Activated T-helper 17 cell treated with anti-CD3 and anti-CD28 coated beads, Interleukin-2, amount 50 U/mL, for 72 hours (primary cell): ENCODE results near the gene C5orf15. TPM values are rescaled to one million over a fixed set of nuclear protein-coding genes. Genes with fewer than 3 reads are reported as not detected.

Source experiments
- ATAC-seq: fragments of 150-1000 bp; cut with Tn5 transposase; replicated peaks from 2 replicates; pipeline ENCODE4 v1.10.0; 2021; ENCODE audit warnings: mild to moderate bottlenecking, moderate library complexity
- H3K27ac Mint-ChIP-seq: one replicate; pipeline ENCODE4 v1.8.0; 2022; ENCODE audit warnings: mixed read lengths
- H3K27me3 Mint-ChIP-seq: one replicate; pipeline ENCODE4 v1.8.0; 2022; ENCODE audit warnings: mixed read lengths
- H3K36me3 Mint-ChIP-seq: one replicate; pipeline ENCODE4 v1.8.0; 2022; ENCODE audit warnings: low read depth, mild to moderate bottlenecking, mixed read lengths
- H3K4me1 Mint-ChIP-seq: one replicate; pipeline ENCODE4 v1.8.0; 2022; ENCODE audit warnings: mixed read lengths
- H3K4me3 Mint-ChIP-seq: one replicate; pipeline ENCODE4 v1.8.0; 2022; ENCODE audit warnings: mild to moderate bottlenecking, mixed read lengths
- H3K9me3 Mint-ChIP-seq: one replicate; pipeline ENCODE4 v1.8.0; 2022; ENCODE audit warnings: mixed read lengths
- total RNA-seq, 2 donors: library from RNA; stranded (reverse); gene quantifications; one replicate each; pipeline ENCODE4 v1.2.3, GENCODE V29; 2022

Gene C5orf15
- total RNA-seq, 2 donors from 2014 or later, result 17.9 to 36.8 TPM

GRCh38 chr5:133998807-133999206 is 30.4 kb upstream of the C5orf15 start:
- ATAC-seq, result no peak
- Mint-ChIP-seq H3K9me3 (no peaks in the 10 kb centered on the region), H3K4me3 (no peak overlapping the region), H3K27me3 (no peaks in the 10 kb centered on the region), H3K4me1 (peaks cover 47% of the 10 kb centered on the region), H3K27ac (no peak overlapping the region), H3K36me3 (peaks cover 66% of the 10 kb centered on the region)

DNA sequence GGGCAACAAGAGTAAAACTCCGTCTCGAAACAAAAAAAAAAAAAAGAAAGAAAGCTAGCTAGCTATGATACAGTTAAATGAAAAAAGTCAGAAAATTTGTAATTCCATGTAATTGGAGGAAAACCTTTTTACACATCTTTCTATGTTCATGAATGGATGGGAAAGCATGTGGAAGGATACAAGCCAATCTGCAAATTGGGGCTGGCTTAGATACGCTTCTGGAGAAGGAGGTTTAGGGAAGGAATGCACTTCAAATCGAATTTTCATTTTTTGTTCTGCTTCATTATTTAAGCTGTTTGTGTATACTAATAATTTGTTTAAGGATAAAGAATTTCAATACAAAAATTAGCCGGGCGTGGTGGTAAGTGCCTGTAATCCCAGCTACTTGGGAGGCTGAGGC is 29.6 kb upstream of the C5orf15 start:
- H3K4me1 Mint-ChIP-seq, result peaks cover 50% of the 10 kb centered on the region
- no peaks in the 10 kb centered on the region for H3K27me3 Mint-ChIP-seq
- H3K36me3 Mint-ChIP-seq, result peaks cover 60% of the 10 kb centered on the region
- H3K9me3 Mint-ChIP-seq, result no peaks in the 10 kb centered on the region
- no peak overlapping the region for H3K27ac Mint-ChIP-seq
- no peak for ATAC-seq
- no peak overlapping the region for H3K4me3 Mint-ChIP-seq

DNA sequence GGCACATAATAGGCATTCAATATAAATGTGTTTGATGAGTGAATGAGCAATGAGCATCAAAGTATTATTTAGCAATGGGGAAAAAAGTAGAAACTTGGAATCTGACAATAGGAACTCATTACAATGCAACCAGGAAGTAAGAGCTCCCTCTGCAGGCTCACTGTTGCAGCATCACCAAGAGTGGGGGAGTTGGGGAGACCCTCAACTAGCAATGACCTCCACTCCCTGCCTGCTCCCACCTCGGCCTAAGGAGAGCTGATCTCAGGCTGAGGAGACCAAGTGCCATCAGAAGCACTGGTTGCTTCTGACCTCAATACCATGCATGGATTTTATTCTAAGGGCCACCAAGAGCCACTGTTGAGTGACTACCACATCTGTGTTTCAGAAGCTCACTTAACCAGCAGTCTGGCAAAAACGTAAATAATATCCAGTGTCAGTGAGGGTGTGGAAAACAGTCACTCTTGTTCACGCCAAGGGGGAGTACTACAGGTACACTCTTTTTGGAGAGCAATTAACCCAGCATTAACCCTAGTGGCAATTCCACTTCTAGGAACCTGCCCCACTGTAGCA is 28.3 kb upstream of the C5orf15 start:
- no peak overlapping the region for H3K27ac Mint-ChIP-seq
- H3K4me1 Mint-ChIP-seq, result peaks cover 42% of the 10 kb centered on the region

DNA sequence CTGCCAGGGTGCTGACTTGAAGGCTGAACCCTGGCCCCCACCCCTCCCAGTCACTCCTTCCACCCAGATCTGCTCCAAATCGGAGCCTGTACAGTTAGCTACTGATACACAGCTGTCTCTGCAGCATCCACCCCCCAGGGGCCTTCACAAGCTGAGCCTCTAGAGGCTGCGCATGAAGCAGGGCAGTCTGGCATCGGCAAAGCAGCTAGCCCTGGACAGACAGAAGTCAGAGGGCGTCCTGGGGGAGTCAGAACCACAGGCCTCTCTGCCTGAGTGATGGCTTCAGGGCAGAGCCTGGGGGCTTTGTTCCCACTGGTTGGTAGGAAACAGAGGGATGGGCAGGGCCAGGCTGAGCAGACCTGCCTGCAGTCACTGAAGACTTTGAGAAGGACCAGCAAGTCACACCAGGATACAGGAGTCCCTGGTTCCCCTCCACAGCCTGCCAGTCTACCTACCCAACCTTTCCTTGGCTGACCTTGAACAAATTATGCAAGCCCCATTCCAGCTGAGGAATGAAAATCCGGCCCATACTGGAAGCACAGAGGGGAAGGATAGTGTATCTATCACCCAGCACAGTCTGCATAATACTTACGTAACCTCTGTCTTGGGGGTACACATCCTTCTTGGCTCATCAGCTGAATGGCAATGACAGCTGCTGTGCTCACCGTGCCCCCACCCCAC is 27.6 kb upstream of the C5orf15 start:
- Mint-ChIP-seq H3K36me3 (peaks cover 59% of the 10 kb centered on the region), H3K27me3 (no peaks in the 10 kb centered on the region), H3K4me3 (no peak overlapping the region), H3K9me3 (no peaks in the 10 kb centered on the region), H3K4me1 (peaks cover 39% of the 10 kb centered on the region), H3K27ac (peak overlapping the region; percentile 34)
- ATAC-seq, result no peak

More for the DNA sequence above, 28.3 kb upstream of the C5orf15 start:
- H3K36me3 Mint-ChIP-seq, result peaks cover 59% of the 10 kb centered on the region
- H3K9me3 Mint-ChIP-seq, result no peaks in the 10 kb centered on the region
- H3K27me3 Mint-ChIP-seq, result no peaks in the 10 kb centered on the region
- no peak for ATAC-seq
- H3K4me3 Mint-ChIP-seq, result no peak overlapping the region

DNA sequence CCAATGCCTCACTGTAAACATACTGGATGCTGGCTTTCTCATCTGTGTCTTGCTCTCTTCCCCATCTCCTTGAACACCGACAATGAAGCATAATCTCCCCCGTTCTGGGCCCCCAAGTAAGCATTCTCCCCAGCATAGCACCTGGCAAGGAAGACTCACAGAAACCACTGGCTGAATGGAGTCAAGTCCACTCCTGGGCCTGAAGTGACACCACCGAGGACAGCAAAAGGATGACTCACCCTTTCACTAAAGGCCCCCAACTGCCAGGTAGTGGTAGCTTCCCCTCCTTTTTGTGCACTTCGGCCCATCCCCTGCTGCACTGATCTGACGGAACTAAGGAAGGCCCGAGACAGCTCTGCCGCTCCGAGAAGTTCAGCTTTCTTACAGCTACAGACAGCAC is 26.9 kb upstream of the C5orf15 start:
- Mint-ChIP-seq H3K4me1 (peaks cover 36% of the 10 kb centered on the region), H3K27ac (peak overlapping the region; percentile 34), H3K9me3 (no peaks in the 10 kb centered on the region), H3K4me3 (no peak overlapping the region), H3K27me3 (no peaks in the 10 kb centered on the region), H3K36me3 (peaks cover 61% of the 10 kb centered on the region)
- no peak for ATAC-seq

DNA sequence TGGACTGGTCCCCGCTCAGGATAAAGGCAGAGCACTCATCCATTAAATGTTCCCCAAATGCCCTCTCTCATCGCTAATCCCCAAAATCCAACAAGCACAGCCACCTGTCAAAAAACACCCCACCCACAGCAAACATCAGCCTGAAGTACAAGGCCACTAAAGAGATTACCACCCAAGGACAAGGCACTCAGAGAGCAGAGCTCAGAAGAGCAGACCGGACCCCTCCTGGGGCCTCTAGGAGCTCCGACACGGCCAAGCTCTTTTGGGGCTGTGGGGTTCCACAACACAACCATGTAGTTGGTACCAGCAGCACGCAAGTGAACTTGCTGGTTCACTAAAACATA is 26.5 kb upstream of the C5orf15 start:
- Mint-ChIP-seq H3K36me3 (peaks cover 61% of the 10 kb centered on the region), H3K9me3 (no peaks in the 10 kb centered on the region), H3K27ac (peak overlapping the region; percentile 34), H3K27me3 (no peaks in the 10 kb centered on the region), H3K4me3 (no peak overlapping the region), H3K4me1 (peaks cover 32% of the 10 kb centered on the region)
- no peak for ATAC-seq

DNA sequence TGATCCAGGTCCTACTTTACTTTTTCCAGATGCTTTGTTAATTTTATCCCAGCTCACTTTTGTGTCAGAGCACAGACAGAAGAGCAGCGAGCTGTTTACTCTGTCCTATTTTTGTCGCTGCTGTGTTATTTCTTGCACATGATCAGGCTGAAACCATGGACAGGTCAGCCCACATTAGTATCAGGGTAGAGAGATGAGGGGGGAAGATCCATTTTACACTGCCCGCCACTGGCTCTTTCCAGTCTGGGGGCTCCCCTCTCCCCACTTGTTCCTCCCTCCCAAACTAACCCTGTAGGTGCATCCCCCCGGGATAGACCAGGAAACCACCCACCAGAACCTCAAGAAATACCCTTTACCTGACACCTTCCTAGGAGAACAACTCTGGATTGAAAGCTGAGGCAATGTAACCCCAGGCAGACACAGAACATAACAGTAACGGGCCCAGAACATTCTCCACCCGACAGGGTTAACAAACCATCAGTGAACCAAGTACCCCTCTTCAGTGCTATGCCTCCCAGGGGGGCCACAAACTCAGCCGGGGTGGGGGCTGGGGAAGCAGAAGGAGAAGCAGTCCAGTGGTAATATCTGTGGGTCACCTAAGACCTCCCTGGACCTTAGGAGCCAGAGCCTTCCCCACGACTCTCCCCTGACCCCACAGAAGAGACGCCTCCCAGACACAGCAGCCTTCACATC is 26.0 kb upstream of the C5orf15 start:
- Mint-ChIP-seq H3K36me3 (peaks cover 61% of the 10 kb centered on the region), H3K27me3 (no peaks in the 10 kb centered on the region), H3K9me3 (no peaks in the 10 kb centered on the region), H3K4me3 (no peak overlapping the region), H3K4me1 (peaks cover 28% of the 10 kb centered on the region), H3K27ac (peak overlapping the region; percentile 34)
- no peak for ATAC-seq

DNA sequence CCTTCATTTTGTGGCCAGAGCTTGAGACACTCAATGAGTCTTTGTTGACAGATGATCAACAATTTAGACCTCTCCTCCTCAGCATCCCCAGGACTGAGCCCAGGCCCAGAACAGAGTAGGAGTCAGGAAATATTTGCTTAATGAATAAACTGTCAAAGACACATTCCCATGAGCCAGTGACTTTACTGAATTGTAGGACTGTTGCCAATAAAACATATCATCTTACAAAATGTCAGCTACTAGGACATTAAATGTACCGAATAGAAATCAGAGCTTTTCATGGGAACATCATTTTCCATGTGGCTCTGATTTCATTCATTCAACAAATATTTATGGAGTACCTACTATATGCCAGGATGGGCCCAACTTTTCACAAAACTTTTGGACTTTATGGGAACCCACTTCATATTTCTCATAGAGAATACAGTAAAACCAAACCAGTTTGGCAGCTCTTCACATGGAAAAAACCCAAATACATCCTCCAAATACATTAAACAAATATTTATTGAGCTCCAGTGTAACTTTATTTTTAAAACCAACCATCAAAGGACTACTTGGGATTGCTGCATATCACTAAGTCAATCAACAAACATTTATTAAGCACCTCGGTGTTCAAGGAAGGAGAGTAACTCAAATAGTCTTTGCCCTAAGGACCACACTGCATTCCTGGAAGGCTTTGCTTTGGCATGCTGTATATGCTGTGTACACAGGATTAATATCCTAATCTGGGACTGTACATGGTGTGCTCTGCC is 24.9 kb upstream of the C5orf15 start:
- no peak for ATAC-seq
- peaks cover 68% of the 10 kb centered on the region for H3K36me3 Mint-ChIP-seq
- H3K9me3 Mint-ChIP-seq, result no peaks in the 10 kb centered on the region
- no peak overlapping the region for H3K27ac Mint-ChIP-seq
- H3K4me1 Mint-ChIP-seq, result peaks cover 26% of the 10 kb centered on the region
- no peaks in the 10 kb centered on the region for H3K27me3 Mint-ChIP-seq
- H3K4me3 Mint-ChIP-seq, result no peak overlapping the region

GRCh38 chr5:133992429-133993155 is 24.2 kb upstream of the C5orf15 start:
- Mint-ChIP-seq H3K27ac (no peak overlapping the region), H3K4me3 (no peak overlapping the region), H3K9me3 (no peaks in the 10 kb centered on the region), H3K4me1 (peaks cover 26% of the 10 kb centered on the region), H3K36me3 (peaks cover 70% of the 10 kb centered on the region), H3K27me3 (no peaks in the 10 kb centered on the region)
- ATAC-seq, result no peak

DNA sequence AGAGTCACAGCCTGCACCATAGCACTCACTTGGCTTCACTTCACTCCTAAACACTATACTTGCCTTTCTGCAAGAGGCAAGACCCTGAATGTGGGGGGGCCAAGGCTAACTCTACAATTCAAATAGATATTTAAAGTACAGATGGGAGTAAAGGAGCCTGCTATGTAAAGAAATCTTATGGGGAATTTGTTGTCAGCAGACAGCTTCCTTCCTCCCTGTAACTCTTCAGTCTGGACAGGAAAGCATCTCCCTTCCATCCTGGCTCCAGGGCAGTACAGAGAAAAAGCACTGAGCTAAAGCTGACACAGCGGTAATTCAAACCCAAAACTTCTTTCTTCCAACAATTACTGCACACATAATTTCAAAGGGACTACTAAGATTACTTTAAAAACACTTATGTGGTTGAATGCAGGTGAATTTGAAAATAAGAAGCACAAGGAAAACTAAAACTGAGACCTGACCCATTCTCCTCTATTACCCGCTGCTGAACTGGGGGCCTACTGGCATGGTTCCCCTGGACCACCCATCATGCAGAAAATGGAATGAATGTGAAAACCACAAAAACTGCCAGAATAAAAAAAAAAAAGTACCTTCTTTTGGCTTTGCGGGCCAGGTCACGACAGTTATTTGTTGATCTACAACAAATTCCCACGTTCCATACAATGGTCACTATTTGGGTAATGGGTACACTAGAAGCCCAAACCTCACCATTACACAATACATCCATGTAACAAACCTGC is 22.9 kb upstream of the C5orf15 start:
- peaks cover 20% of the 10 kb centered on the region for H3K4me1 Mint-ChIP-seq
- H3K36me3 Mint-ChIP-seq, result peaks cover 76% of the 10 kb centered on the region
- H3K4me3 Mint-ChIP-seq, result no peak overlapping the region
- H3K9me3 Mint-ChIP-seq, result no peaks in the 10 kb centered on the region
- no peaks in the 10 kb centered on the region for H3K27me3 Mint-ChIP-seq
- no peak for ATAC-seq
- H3K27ac Mint-ChIP-seq, result no peak overlapping the region

DNA sequence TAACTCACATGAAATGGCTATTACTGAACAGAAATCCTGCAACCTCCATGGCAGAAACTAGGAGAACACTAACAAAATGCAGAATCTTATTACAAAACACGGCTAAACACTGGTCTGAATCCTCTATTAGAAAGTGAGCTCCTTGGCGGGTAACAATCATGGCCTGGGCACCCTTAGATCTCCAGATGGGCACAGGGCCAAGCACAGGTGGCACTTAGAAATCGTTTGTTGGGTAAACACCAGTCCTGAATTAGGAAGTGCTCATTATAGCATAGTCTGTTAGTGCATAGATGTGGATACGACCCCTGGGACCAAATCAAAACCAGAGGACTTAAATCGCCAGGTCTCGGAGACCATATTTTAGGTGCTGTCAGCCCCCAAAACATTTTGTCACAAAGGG is 22.0 kb upstream of the C5orf15 start:
- Mint-ChIP-seq H3K27ac (no peak overlapping the region), H3K9me3 (no peaks in the 10 kb centered on the region), H3K36me3 (peaks cover 83% of the 10 kb centered on the region)

GRCh38 chr5:133985540-133986180 is 17.2 kb upstream of the C5orf15 start:
- Mint-ChIP-seq H3K4me1 (peaks cover 5% of the 10 kb centered on the region), H3K9me3 (no peaks in the 10 kb centered on the region), H3K27me3 (no peaks in the 10 kb centered on the region), H3K36me3 (peaks cover 100% of the 10 kb centered on the region), H3K27ac (peak overlapping the region; percentile 50), H3K4me3 (no peak overlapping the region)
- ATAC-seq, result no peak

More for the DNA sequence above, 22.0 kb upstream of the C5orf15 start:
- ATAC-seq, result no peak
- peaks cover 19% of the 10 kb centered on the region for H3K4me1 Mint-ChIP-seq
- H3K4me3 Mint-ChIP-seq, result no peak overlapping the region
- no peaks in the 10 kb centered on the region for H3K27me3 Mint-ChIP-seq

DNA sequence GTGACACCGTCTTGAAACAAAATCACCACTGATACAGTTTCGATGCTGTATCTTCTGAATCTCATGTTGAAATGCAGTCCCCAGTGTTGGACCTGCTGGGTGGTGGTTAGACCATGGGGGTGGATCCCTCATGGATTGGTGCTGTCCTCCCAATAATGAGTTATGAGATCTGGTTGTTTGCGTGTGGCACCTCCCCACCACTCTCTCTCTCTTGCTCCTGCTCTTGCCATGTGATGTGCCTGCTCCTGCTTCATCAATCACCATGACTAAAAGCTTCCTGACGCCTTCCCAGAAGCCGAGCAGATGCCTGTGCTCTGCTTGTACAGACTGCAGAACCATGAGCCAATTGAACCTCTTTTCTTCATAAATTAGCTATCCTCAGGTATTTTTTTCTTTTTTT is 15.2 kb upstream of the C5orf15 start:
- no peak for ATAC-seq
- H3K27ac Mint-ChIP-seq, result peak overlapping the region; percentile 58
- H3K4me3 Mint-ChIP-seq, result no peak overlapping the region
- no peaks in the 10 kb centered on the region for H3K27me3 Mint-ChIP-seq
- peaks cover 100% of the 10 kb centered on the region for H3K36me3 Mint-ChIP-seq
- peaks cover 5% of the 10 kb centered on the region for H3K4me1 Mint-ChIP-seq
- no peaks in the 10 kb centered on the region for H3K9me3 Mint-ChIP-seq
